A204.1 (cell line): ENCODE results near the gene TCF15.

Source experiments
- FAIRE-seq: peaks from 2 replicates; lab custom pipeline; 2012; peaks lifted over from hg19 to GRCh38; lab: Jason Lieb, UNC

Gene TCF15, protein sequence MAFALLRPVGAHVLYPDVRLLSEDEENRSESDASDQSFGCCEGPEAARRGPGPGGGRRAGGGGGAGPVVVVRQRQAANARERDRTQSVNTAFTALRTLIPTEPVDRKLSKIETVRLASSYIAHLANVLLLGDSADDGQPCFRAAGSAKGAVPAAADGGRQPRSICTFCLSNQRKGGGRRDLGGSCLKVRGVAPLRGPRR

DNA sequence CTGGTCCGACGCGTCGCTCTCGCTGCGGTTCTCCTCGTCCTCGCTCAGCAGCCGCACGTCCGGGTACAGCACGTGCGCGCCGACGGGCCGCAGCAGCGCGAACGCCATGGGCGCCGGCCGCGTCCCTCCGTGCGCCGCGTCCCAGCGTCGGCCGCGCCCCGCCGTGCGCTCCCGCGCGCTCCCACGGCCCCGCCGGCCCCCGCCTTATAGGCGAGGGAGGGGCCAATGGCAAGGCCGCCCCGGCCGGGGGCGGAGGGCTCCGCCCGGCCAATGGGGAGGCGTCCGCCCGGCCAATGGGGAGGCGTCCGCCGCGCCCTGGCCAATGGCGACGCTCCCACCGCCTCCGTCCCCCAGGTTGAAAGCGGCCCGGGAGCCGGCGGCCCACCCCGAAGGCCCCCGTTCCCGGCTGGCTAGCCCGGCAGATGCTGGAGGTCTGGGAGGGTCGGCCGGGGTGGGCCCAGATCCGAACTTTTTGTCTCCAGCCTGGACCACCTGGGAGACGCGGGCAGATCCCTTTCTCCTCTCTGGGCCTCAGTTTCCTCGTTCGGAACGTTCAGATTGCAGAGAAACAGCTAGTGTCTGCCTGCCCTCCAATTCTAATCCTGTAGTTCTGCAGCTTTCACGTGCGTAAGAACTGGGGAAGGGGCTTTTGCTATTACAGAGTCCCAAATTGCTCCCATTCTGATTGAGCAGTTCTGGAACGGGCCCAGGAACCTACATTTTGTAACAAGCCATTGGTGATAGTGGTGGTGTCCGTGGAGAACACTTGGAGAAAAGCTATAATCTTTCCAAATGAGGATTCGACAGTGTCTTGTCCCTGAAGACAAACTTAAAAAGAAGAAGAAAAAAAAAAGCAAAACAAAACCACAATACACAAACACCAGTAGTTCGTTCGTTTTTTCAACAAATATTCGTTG, at the start of gene TCF15:
Gene TCF15, minus strand, starts transcription at position 180 of the 917 bp plus-strand sequence. Its CDS starts 72 bp downstream, at position 108.
- no peak for FAIRE-seq

DNA sequence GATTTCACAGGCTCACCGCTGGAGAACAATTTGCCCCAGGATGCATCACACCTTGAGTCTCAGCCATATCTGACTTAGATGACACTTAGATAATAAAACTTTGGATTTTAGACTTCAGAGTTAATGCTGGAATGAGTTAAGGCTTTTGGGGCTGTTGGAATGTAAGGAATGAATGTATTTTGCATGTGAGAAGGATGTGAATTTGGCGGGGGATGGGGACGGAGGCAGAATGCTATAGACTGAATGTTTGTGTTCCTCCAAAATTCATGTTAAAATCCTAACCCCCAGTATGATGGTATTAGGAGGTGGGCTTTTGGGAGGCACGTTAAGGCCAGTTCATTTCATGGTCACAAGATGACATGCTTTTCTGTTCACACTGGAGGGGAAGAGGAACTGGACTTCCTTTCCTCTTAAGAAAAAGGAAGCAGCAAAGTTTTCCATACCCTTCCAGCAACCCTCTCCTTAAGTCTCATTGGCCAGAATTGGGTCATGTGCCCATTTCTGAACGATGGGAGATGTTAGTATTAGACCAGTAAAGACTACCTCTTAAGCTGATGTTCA, 48.7 kb upstream of the TCF15 start:
- no peak for FAIRE-seq

DNA sequence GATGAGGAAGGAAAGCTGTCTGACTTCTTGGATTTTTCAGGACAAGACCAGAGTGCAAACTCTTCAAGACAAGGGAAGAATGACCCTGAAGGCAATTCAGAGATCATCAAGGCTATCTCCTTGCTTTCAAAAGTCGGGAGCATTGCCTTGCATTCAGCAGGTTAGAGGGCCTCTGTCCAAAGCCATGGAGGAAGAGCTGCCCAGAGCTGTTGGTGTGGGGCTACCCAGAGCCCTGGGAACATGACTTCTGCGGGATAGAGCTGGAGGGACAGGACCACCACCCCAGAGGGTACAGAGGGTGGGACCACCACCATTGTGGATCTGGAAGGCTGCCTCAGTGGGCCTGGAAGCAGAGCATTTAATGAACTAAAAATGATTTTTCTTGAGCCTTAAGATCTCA, 48.1 kb upstream of the TCF15 start:
- no peak for FAIRE-seq

DNA sequence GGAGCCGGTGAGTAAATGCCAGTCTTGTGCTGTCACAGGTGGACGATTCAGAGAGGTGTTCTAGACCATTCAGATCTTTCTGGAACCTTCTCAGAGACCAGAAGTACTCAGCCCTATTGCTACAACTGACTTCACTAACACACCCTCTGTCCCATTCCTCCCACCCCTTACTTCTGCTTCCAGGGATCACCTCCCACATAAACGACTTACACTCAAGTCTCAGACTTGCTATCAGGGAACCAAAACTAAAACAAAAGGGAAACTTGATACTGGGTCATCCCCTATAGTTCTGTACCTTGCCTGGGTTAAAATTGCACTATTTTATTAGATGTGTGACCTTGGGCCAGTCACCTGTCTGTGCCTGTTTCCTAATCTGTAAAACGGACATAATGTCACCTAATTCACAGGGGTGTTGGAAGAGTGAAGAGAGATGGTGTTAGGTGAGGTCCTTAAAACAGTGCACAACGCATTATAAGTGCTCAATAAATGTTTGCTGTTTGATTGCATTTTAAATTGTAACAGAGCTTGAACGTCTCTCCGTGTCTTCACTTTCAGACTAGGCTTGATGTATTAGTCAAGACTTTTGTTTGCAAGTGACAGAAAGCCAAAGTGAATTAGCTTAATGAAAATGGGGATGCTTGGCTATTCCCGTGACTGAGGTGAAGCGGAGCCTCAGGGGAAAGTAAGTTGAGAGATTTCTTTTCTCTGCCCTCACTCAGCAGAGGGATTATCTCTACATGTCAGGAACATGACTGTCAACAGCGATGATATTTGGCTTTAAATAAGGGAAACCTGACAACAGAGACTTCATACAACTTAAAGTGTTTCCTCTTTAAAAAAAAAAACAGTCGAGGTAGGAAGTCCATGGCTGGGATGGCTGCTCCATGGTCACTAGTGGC, 45.9 kb upstream of the TCF15 start:
- no peak for FAIRE-seq

DNA sequence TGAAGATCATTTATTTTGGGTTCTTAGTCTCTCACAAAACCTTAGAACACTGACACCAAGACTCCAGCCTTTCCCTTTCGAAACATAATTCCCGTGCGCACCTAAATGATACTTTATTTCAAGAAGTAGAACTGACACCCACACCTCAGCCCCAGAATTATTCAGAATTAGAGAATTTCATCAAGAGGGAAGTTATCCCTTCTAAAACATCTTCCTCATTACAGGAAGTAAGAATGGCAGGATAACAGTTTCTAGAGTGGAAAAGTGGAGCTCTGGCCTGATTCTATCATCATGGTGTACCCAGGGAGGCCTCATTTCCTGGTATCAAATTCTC, 44.3 kb upstream of the TCF15 start:
- FAIRE-seq = no peak

DNA sequence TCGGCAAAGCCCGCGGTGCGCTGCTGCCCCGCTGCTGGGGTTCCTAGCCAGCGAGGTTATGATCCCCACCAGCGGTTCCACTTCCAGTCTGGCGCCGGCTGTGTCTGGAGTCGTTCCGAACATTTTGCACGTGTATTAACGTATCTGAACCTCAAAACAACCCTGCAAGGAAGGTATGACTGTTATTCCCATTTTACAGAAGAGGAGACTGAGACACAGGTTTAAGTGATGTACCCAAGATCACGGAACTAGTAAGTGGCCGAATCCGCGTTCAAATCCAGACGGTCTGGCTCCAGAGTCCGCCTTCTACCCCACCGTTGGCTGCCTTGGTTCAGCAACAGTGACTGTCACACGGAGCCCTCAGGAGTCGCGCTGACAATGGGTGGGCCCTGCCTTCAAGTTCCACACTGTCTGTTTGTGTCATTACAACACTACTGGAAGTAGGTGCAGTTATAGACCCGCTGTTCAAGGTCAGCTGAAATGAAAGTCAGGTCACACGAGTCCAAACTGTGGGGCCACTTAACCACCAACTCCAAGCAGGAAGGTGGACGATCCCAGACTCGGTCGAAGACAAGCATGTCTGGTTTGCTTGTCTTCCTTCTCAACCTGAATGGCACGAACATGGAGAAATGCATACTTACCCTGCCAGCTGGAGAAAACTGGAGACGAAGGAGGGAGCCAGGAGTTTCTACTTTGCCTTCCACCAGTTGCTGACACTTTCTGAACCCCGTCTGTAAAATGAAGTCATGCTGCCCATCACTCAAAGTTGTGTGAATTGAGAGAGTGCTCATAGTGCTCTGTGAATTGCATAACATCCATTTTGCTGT, 43.7 kb upstream of the TCF15 start:
- FAIRE-seq = no peak

DNA sequence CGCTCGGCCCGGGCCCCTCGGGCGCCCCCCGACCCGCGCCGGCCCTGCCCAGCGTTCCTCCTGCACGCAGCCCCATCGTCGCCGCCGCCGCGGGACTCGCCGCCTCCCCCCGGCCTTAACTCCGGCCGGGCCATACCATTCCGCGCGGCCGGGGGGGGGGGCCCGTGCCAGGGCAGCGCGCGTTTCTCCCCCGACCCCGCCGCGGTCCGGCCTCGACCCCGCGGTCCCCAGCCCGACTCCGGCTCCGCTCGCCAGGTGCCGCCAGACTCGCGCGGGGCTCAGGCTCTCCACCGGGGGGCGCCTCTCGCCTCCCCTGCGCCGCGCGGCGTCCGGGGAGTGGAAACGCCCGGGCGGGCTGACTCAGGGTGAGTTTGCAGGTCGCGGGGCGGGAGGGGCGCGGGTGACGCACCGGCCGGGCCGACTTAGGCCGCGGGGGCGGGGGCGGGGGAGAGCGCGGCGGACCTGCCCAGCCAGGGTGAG, 43.0 kb upstream of the TCF15 start, which contains the start of gene SRXN1:
Gene SRXN1, minus strand, starts transcription at position 91 of the 480 bp plus-strand sequence. Its CDS starts 15 bp downstream, at position 76.
- FAIRE-seq = no peak

DNA sequence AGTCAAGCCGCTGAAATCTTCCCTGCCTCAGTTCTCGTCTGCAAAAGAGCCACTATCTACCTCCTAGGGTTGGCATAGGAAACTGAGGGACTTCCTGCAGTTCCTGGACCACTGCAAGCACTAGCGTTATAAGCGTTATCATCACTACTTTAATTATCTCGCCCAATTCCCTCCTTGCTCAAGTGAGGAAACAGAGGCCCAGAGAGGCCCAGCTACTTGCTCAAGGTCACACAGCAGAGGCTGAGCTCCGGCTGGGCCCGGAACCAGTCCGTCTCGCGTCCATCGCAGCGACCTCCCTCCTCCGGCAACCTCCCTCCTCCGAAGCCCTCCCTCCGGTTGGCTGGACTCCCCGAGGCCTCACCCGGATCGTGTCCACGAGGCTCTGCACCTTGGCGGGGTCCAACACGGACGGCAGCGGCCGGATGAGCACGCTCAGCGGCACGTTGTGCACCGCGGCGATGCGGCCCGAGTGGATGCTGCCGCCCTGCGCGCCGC, 42.6 kb upstream of the TCF15 start:
- FAIRE-seq = no peak

DNA sequence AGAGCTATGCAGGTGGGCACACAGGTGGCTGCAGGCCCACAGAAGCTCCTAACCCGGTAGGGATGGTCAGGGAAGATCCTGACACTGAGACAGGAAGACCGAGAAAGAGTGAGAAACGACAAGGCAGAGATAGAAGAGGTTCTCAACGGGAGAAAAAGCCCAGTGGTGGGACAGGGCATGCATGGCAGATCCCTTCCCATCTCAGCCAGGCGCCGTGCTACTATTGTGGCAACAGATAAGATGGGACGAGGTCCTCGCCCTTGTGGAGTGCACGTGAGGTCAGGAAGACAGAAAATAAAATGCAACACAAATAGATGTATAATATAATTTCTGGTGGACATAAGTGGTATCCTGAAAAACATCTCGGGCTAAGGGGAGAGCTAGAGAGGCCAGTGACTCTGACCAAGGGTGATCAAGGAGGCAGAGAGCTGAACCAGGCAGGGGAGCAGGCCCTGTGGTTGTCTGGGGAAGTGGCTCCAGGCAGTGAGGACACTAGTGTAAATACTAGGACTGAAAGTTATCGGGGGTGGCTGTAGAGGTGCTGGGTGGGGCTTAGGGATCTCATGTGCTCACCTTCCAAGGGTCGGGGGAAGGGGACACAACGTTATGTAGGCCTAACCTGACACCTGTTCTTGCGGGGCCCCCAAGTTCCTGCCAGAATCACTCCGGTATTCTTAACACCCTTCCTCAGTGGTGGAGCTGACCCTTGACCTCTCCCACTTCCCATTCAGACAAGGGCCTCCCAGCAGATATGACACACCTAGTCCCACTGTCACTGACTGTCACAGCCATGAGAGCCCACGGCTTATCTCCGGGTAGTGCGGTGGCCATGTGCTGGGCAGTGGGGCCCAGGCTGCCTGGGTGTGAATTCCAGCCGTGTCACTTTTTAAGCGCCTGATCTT, 41.9 kb upstream of the TCF15 start:
- FAIRE-seq = no peak

DNA sequence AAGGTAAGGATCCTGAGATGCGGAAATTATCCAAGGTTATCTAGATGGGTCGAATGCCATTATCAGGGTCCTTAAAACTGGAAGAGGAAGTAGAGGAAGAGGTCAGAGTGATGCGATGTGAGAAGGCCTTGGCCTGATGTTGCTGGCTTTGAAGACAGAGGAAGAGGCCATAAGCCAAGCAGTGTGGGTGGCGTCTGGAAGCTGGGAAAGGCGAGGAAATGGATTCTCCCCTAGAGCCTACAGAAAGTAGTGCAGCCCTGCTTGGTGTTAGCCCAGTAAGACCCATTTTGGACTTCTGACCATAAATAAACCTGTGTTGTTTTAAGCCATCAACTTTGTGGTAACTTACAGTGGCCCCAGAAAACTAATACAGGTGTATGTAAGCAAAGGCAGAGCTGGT, 40.8 kb upstream of the TCF15 start:
- no peak for FAIRE-seq

DNA sequence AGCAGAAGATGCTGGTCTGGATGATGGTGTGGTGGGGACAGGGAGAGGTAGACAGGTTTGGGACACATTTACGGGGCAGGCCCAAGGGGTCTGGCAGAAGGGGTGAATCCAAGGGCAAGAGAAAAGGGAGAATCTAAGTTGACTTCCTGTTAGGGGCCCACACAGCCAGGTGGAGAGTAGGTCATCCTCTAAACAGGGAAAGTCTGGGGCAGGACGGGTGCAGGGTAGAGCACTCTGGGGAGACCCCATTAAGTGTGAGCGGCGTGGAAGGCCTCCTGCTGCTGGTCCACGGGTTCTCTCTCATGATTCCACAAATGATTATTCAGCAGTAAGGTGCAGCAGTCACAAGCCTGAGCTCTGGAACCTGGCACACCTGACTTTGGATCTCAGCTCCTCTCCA, 40.2 kb upstream of the TCF15 start:
- no peak for FAIRE-seq

DNA sequence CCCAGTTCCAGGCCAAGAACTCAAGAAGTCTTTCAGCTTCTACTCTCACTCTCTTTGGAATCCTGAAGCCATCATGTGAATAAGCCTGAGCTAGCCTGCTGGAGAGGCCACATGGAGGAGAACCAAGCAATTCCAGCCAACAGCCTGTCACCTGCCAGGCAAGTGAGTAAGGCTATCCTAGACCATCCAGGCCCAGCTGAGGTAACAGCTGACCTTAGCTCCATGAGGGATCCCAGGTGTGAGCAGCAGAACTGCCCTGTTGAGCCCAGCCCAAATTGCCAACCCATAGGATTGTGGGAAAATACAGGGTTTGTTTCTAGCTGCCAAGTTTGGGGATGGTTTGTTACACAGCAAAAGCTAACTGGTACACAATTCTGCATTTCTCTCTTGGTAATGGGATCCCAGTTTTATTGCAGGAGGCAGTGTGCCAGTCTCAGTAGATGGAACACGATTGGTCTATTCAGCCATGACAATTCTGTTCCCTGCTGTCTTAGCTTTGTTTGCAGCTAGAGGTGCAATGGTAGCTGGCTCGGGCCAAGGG, 37.4 kb upstream of the TCF15 start:
- no peak for FAIRE-seq

DNA sequence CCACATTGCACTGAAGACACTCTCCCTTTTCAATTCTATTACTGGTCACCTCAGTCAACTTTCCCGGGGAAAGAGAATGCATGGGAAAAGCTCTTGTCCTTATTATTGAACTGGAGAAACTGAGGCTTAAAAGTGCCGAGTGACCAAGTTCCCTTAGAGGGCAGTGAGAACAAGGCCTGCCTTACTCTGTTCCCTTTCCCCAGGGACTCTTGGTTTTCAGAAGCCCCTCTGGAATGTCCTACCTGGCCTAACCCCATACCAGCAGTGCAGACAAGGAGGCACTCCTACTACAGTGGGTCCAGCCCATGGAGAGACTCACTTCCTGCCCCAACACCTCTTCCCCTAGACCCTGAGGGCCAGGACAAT, 36.7 kb upstream of the TCF15 start:
- FAIRE-seq = no peak

DNA sequence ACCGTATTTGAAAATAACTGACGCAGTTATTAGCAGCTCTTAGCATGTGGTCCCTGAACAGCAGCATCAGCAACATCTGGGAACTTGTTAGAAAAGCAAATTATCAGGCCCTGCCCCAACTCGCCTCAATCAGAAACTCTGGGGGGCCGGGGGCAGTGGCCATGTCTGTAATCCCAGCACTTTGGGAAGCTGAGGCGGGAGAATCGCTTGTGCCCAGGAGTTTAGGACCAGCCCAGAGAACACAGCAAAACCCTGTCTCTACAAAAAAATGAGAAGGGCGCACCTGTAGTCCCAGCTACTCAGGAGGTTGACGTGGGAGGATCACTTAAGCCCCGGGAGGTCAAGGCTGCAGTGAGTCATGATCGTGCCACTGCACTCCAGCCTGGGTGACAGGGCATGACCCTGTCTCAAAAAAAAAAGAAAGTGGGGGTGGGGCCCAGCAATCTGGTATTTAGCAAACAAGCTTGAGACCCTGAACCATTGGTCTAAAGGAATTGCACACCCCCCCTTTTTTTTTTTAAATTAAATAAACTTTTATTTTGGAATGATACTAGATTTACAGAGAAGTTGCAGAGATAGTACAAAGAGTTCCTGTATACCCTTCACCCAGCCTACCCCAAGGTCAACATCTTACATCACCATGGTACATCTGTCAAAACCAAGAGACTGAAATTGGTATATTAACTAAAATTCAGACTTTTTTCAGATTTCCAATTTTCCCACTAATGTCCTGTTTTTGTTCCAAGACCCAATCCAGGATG, 36.2 kb upstream of the TCF15 start:
- FAIRE-seq = no peak

DNA sequence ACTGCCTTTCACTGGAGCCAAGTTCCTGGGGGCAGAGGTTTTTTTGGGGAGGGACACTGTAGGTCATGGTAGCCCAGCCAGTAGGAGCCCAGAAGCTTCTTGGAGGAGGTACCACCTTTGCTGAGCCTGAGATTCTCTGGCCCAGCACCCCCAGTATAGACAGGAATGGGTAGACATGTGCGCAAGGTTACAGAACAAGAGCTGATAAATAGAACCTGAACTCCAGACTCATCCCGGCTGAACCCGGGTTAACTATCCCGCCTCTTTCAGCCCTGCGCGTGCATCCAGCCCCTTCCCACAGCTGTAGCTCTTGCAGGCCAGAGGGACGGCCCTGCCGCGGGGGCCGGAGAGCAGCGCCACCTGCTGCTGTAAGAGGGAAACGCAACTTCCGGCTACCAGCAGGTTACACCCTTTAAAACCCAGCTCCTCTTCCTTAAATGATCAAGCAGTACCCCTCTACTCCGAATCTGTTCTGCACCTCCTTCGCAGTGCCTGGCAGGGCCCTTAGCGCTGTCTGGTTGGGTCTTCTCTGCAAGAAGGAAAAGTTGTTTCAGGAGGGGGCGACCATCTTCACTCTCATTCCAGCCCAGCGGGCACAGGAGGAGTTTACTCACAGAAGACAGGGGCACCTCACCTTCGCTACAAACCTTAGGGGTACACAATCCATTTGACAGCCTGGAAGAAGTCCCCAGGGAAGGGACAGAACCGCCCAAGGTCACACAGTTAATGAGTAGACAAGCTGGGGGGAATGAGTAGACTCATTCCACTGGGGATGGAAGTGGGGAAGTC, 35.4 kb upstream of the TCF15 start:
- no peak for FAIRE-seq

DNA sequence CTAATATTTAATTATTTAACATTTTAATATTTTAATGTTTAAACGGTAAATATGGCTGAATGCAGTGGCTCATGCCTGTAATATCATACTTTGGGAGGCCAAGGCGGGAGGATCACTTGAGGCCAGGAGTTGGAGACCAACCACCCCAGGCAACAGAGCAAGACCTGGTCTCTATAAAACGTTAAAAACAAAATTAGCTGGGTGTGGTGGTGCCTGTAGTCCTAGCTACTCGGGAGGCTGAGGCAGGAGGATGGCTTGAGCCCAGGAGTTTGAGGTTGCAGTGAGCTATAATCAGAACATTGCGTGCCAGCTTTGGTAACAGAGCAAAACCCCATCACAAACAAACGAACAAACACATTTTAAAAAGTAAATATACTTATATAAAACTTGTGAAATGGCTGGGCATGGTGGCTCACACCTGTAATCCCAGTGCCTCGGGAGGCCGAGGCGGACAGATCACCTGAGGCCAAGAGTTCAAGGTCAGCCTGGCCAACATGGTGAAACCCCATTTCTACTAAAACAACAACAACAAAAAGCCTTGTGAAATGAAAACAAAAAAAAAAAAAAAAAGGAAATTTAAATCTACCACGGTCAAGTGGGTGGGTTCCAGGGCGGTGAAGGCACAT, 34.7 kb upstream of the TCF15 start:
- FAIRE-seq = no peak

DNA sequence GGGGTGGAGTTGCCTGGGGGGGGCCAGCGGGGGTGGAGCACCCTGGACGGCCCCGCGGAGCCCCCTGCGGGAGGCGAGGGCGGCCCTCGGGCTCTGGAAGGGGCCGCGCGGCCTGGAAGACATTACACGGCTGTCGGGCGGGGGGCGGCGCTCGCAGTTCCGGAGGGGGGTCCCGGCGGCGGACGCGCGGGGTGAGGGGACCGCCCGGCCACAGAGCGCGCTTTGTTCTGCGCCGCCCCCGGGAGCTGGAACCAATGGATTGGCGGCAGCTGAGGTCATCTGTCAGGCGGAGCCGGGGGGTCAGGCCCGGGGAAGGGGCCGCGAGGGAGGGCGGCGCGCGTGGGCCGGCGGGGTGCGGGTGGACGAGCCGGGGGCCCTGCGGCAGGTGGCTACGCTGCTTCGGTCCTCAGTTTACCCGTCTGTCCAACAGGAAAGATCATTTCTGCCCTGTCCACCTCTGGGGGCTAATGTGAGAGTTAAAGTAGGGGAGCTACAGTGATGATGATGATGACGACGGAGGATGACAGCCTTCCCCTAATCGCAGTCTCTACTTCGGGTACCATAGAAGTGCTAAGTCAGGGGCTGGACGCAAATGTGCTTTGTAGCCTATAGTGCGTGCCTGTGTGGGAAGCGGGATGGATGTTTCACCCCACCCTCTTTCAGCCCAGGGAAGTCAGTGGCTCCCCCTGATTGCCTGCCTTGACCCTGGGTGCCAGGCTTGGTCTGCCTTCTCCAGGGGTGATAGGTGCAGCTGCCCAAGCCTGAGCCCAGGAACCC, 32.5 kb upstream of the TCF15 start:
- FAIRE-seq = no peak
